ENCODE results near the gene TCEA3.

TCEA3 gene

GRCh38 chr1:23453455-23454000 is 29.0 kb upstream of the TCEA3 start:
- Histone ChIP-seq H3K9me3 (ENCODE audit: insufficient read depth, low read length) (no peaks in the 10 kb centered on the region), H3K36me3 (ENCODE audit: insufficient read depth, insufficient read length, low read length) (peaks cover 77% of the 10 kb centered on the region), H3K27me3 (ENCODE audit: insufficient read depth, insufficient read length) (no peaks in the 10 kb centered on the region), H3K4me1 (ENCODE audit: insufficient read depth, insufficient read length) (no peaks in the 10 kb centered on the region), H3K4me3 (ENCODE audit: insufficient read length, low read depth) (no peak overlapping the region), H3K9ac (ENCODE audit: insufficient read length, low read depth) (no peak overlapping the region)
- TF ChIP-seq YY1 (IDR thresholded peaks at IDR 0.05; ENCODE audit: insufficient read depth, insufficient read length) (no peak), SUZ12 (IDR thresholded peaks at IDR 0.05; ENCODE audit: extremely low read depth, insufficient read depth, insufficient read length) (no peak), ZNF274 (IDR thresholded peaks at IDR 0.05; ENCODE audit: low read depth, low read length) (no peak)
- no peak for DNase-seq (ENCODE audit: low read depth, low spot score)

- no peak for DNase-seq (ENCODE audit: low read depth, low spot score)
- Histone ChIP-seq H3K9me3 (ENCODE audit: insufficient read depth, low read length) (no peaks in the 10 kb centered on the region), H3K4me1 (ENCODE audit: insufficient read depth, insufficient read length) (no peaks in the 10 kb centered on the region), H3K4me3 (ENCODE audit: insufficient read length, low read depth) (no peak overlapping the region), H3K27me3 (ENCODE audit: insufficient read depth, insufficient read length) (no peaks in the 10 kb centered on the region), H3K9ac (ENCODE audit: insufficient read length, low read depth) (no peak overlapping the region), H3K36me3 (ENCODE audit: insufficient read depth, insufficient read length, low read length) (peaks cover 83% of the 10 kb centered on the region)
- TF ChIP-seq YY1 (IDR thresholded peaks at IDR 0.05; ENCODE audit: insufficient read depth, insufficient read length), result no peak
- TF ChIP-seq ZNF274 (IDR thresholded peaks at IDR 0.05; ENCODE audit: low read depth, low read length), result no peak
- no peak for TF ChIP-seq SUZ12 (IDR thresholded peaks at IDR 0.05; ENCODE audit: extremely low read depth, insufficient read depth, insufficient read length)
These were observed 27.5 kb upstream of the TCEA3 start for GRCh38 chr1:23452011-23452411.

- peaks cover 82% of the 10 kb centered on the region for H3K36me3 ChIP-seq (ENCODE audit: insufficient read depth, insufficient read length, low read length)
- no peak for TF ChIP-seq ZNF274 (IDR thresholded peaks at IDR 0.05; ENCODE audit: low read depth, low read length)
- H3K4me3 ChIP-seq (ENCODE audit: insufficient read length, low read depth), result no peak overlapping the region
- H3K9ac ChIP-seq (ENCODE audit: insufficient read length, low read depth), result no peak overlapping the region
- H3K4me1 ChIP-seq (ENCODE audit: insufficient read depth, insufficient read length), result no peaks in the 10 kb centered on the region
- H3K9me3 ChIP-seq (ENCODE audit: insufficient read depth, low read length), result no peaks in the 10 kb centered on the region
- no peak for DNase-seq (ENCODE audit: low read depth, low spot score)
- H3K27me3 ChIP-seq (ENCODE audit: insufficient read depth, insufficient read length), result no peaks in the 10 kb centered on the region
These were observed 26.9 kb upstream of the TCEA3 start for GRCh38 chr1:23451441-23451840.

- Histone ChIP-seq H3K36me3 (ENCODE audit: insufficient read depth, insufficient read length, low read length) (peaks cover 78% of the 10 kb centered on the region), H3K4me3 (ENCODE audit: insufficient read length, low read depth) (no peak overlapping the region), H3K9me3 (ENCODE audit: insufficient read depth, low read length) (no peaks in the 10 kb centered on the region), H3K27me3 (ENCODE audit: insufficient read depth, insufficient read length) (no peaks in the 10 kb centered on the region), H3K9ac (ENCODE audit: insufficient read length, low read depth) (no peak overlapping the region), H3K4me1 (ENCODE audit: insufficient read depth, insufficient read length) (no peaks in the 10 kb centered on the region)
- no peak for DNase-seq (ENCODE audit: low read depth, low spot score)
- TF ChIP-seq YY1 (IDR thresholded peaks at IDR 0.05; ENCODE audit: insufficient read depth, insufficient read length) (no peak), ZNF274 (IDR thresholded peaks at IDR 0.05; ENCODE audit: low read depth, low read length) (no peak)
These were observed 26.3 kb upstream of the TCEA3 start for GRCh38 chr1:23450894-23451293.

DNA sequence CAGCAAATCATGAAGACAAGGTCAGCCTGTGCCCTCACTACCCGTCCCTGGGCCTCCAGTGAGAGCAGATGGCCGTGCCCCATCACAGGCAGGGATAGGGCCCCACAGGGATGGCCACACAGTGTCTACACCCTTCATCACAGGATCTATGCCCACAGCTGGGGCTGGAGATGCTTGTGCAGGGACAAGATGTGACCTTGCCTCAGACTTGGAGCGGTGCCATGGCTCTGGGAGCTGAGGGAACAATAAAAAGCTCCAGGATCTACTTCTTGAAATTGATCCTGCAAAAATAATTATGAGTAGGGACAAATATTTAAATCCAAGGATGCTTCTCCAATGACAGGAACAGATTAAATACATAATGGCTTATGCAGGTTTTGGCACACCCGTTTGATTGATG is 25.4 kb upstream of the TCEA3 start:
- no peak for DNase-seq (ENCODE audit: low read depth, low spot score)

DNA sequence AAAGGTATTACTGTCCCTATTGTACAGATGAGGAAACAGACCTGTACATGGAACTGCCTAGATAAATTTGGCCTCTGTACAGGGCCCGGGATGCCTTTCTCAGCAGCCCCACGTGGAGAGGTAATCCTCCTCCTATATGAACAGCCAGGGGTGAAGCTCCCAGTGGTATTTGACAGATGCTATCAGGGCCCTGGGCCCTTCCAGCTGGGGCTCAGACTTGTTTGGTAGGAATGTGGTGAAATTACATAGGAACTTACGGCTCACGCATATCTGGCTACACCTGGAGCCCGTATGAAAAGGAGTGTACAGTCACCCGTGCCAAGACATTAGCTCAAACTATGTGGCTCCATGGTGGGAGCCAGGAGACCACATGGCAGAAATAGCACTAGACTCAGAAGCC is 24.8 kb upstream of the TCEA3 start:
- H3K4me3 ChIP-seq (ENCODE audit: insufficient read length, low read depth), result no peak overlapping the region
- DNase-seq (ENCODE audit: low read depth, low spot score), result no peak
- H3K9ac ChIP-seq (ENCODE audit: insufficient read length, low read depth), result no peak overlapping the region
- no peaks in the 10 kb centered on the region for H3K27me3 ChIP-seq (ENCODE audit: insufficient read depth, insufficient read length)
- TF ChIP-seq SUZ12 (IDR thresholded peaks at IDR 0.05; ENCODE audit: extremely low read depth, insufficient read depth, insufficient read length) (no peak), YY1 (IDR thresholded peaks at IDR 0.05; ENCODE audit: insufficient read depth, insufficient read length) (no peak), ZNF274 (IDR thresholded peaks at IDR 0.05; ENCODE audit: low read depth, low read length) (no peak)
- no peaks in the 10 kb centered on the region for H3K4me1 ChIP-seq (ENCODE audit: insufficient read depth, insufficient read length)
- H3K36me3 ChIP-seq (ENCODE audit: insufficient read depth, insufficient read length, low read length), result peaks cover 62% of the 10 kb centered on the region
- no peaks in the 10 kb centered on the region for H3K9me3 ChIP-seq (ENCODE audit: insufficient read depth, low read length)

More for the DNA sequence above, 25.4 kb upstream of the TCEA3 start:
- H3K4me1 ChIP-seq (ENCODE audit: insufficient read depth, insufficient read length), result no peaks in the 10 kb centered on the region
- H3K9me3 ChIP-seq (ENCODE audit: insufficient read depth, low read length), result no peaks in the 10 kb centered on the region
- TF ChIP-seq ZNF274 (IDR thresholded peaks at IDR 0.05; ENCODE audit: low read depth, low read length) (no peak), YY1 (IDR thresholded peaks at IDR 0.05; ENCODE audit: insufficient read depth, insufficient read length) (no peak), SUZ12 (IDR thresholded peaks at IDR 0.05; ENCODE audit: extremely low read depth, insufficient read depth, insufficient read length) (no peak)
- no peak overlapping the region for H3K4me3 ChIP-seq (ENCODE audit: insufficient read length, low read depth)
- H3K27me3 ChIP-seq (ENCODE audit: insufficient read depth, insufficient read length), result no peaks in the 10 kb centered on the region
- H3K36me3 ChIP-seq (ENCODE audit: insufficient read depth, insufficient read length, low read length), result peaks cover 68% of the 10 kb centered on the region
- no peak overlapping the region for H3K9ac ChIP-seq (ENCODE audit: insufficient read length, low read depth)

DNA sequence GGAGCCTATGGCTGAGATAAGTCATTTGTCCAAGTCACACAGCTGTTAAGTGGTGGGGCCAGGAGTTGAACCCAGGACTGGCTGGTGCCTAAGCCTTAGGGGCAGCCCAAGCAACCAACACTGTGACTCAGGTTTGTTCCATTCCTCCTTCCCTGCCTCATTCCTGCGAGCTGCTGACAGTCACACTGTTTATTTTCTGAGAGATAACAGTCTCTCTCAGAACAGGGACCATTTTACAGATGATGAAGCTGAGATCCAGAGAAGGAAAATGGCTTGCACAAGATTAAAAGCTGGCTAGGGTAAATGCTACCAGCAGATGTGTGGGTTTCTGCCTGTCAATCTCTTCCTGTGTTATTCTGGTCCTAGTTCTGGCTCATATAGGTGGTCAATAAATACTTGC is 24.3 kb upstream of the TCEA3 start:
- H3K4me3 ChIP-seq (ENCODE audit: insufficient read length, low read depth), result no peak overlapping the region
- no peaks in the 10 kb centered on the region for H3K9me3 ChIP-seq (ENCODE audit: insufficient read depth, low read length)
- no peak for TF ChIP-seq ZNF274 (IDR thresholded peaks at IDR 0.05; ENCODE audit: low read depth, low read length)
- TF ChIP-seq YY1 (IDR thresholded peaks at IDR 0.05; ENCODE audit: insufficient read depth, insufficient read length), result no peak
- no peak for TF ChIP-seq SUZ12 (IDR thresholded peaks at IDR 0.05; ENCODE audit: extremely low read depth, insufficient read depth, insufficient read length)
- H3K4me1 ChIP-seq (ENCODE audit: insufficient read depth, insufficient read length), result no peaks in the 10 kb centered on the region
- H3K9ac ChIP-seq (ENCODE audit: insufficient read length, low read depth), result no peak overlapping the region
- peaks cover 63% of the 10 kb centered on the region for H3K36me3 ChIP-seq (ENCODE audit: insufficient read depth, insufficient read length, low read length)
- H3K27me3 ChIP-seq (ENCODE audit: insufficient read depth, insufficient read length), result no peaks in the 10 kb centered on the region
- no peak for DNase-seq (ENCODE audit: low read depth, low spot score)

Measured in NT2/D1 (cell line).